GM23248 (cell line): ENCODE measurements around the gene SINHCAF.

Source experiments
- EZH2 ChIP-seq: fragments of 200-600 bp; sonication (generic); IDR thresholded peaks from 2 replicates; pipeline ENCODE4 v1.6.1; 2018; ENCODE audit warnings: antibody characterized with exemption, mild to moderate bottlenecking; ENCODE audit not compliant: insufficient read depth, poor library complexity, severe bottlenecking
- EZH2phosphoT487 ChIP-seq: fragments of 200-600 bp; sonication (generic); IDR thresholded peaks from 2 replicates; pipeline ENCODE4 v1.6.1; 2018; ENCODE audit warnings: antibody characterized with exemption, moderate library complexity, mild to moderate bottlenecking, low read depth; ENCODE audit not compliant: insufficient read depth

GRCh38 chr12:31277081-31277480 lies 48.9 kb downstream of the SINHCAF start:
- TF ChIP-seq EZH2 (no peak), EZH2phosphoT487 (no peak)
